ENCODE results near the gene LRMDA. TPM values are rescaled to one million over a fixed set of nuclear protein-coding genes. Genes with fewer than 3 reads are reported as not detected.

Gene LRMDA
- total RNA-seq, 2 experiments from 2014 or later, result not detected

GRCh38 chr10:75662715-75663114 lies 231.3 kb downstream of the LRMDA start:
- ChIA-PET POLR2A (no interaction called here), CTCF (ENCODE audit: unreplicated experiment) (no interaction called here)
- no peak overlapping the region for H3K4me2 ChIP-seq (ENCODE audit: low read length)
- H3K4me1 ChIP-seq (ENCODE audit: insufficient read depth, low read length, poor library complexity, severe bottlenecking), result no peaks in the 10 kb centered on the region
- no peak for TF ChIP-seq EZH2phosphoT487 (IDR thresholded peaks at IDR 0.05; ENCODE audit: borderline replicate concordance, low read depth, low read length)
- no peak for TF ChIP-seq CTCF (conservative IDR thresholded peaks at IDR 0.05; ENCODE audit: low read length)
- H3K79me2 ChIP-seq (ENCODE audit: insufficient read depth, low read depth, low read length), result no peaks in the 10 kb centered on the region
- no peaks in the 10 kb centered on the region for H3K36me3 ChIP-seq (ENCODE audit: insufficient read depth, low read length)
- H3K9me3 ChIP-seq (ENCODE audit: low read length), result no peaks in the 10 kb centered on the region
- intact Hi-C loops (cut with micrococcal nuclease; ENCODE audit: unreplicated experiment), result no loop called here
- H3K27ac ChIP-seq (ENCODE audit: low read depth, low read length, poor library complexity, severe bottlenecking), result no peak overlapping the region
- H3K9me2 ChIP-seq (ENCODE audit: insufficient read depth, low read length), result no peaks in the 10 kb centered on the region
- no TSS peak for BruUV-seq (replicated peaks)
- DNase-seq (ENCODE audit: low spot score), result no peak
- no peak overlapping the region for H2AFZ ChIP-seq (ENCODE audit: low read length)
- H4K20me1 ChIP-seq (ENCODE audit: insufficient read depth, low read length), result no peaks in the 10 kb centered on the region
- H3K4me3 ChIP-seq (ENCODE audit: low read depth, low read length, poor library complexity, severe bottlenecking), result no peak overlapping the region

DNA sequence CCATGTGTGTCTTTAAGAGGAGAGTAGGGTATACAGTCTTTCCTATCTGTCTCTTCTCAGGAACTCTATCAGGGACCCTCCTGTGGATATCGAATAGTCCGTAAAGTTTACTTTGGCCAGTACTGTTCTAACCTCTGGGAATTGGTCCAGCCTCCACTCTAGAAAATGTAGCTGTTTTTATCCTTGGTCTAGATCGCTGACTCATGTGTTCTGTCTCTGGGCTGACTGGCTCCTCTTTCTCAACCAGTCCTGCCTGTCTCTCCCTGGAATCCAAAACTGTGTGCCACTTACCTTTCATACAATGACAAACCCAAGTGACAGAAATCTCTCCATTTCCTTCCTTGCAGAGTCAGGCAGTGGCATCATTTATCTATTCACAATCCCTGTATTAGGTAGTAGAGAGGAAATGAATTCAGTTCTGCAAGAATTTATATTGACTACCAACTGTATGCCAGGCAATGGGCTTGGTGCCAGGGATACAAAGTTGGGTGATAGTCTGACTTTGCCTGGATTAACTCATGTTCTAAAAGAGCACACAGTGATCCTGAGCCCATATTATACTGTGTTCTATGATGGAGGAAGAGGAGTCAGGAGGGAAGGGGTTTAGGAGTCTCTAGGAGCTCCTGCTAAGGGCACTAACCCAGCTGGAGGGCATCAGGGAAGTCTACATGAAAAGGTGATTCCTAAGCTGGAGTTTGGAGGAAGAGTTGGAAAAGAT lies 232.7 kb downstream of the LRMDA start:
- no TSS peak for BruUV-seq (replicated peaks)
- Histone ChIP-seq H3K27ac (ENCODE audit: low read depth, low read length, poor library complexity, severe bottlenecking) (no peak overlapping the region), H3K36me3 (ENCODE audit: insufficient read depth, low read length) (no peaks in the 10 kb centered on the region), H3K4me1 (ENCODE audit: insufficient read depth, low read length, poor library complexity, severe bottlenecking) (no peaks in the 10 kb centered on the region), H2AFZ (ENCODE audit: low read length) (no peak overlapping the region), H4K20me1 (ENCODE audit: insufficient read depth, low read length) (no peaks in the 10 kb centered on the region), H3K9me2 (ENCODE audit: insufficient read depth, low read length) (no peaks in the 10 kb centered on the region), H3K4me3 (ENCODE audit: low read depth, low read length, poor library complexity, severe bottlenecking) (no peak overlapping the region), H3K79me2 (ENCODE audit: insufficient read depth, low read depth, low read length) (no peaks in the 10 kb centered on the region), H3K4me2 (ENCODE audit: low read length) (no peak overlapping the region), H3K9me3 (ENCODE audit: low read length) (no peaks in the 10 kb centered on the region)
- no peak for TF ChIP-seq CTCF (conservative IDR thresholded peaks at IDR 0.05; ENCODE audit: low read length)
- TF ChIP-seq EZH2phosphoT487 (IDR thresholded peaks at IDR 0.05; ENCODE audit: borderline replicate concordance, low read depth, low read length), result no peak
- ChIA-PET CTCF (ENCODE audit: unreplicated experiment) (no interaction called here), POLR2A (no interaction called here)
- DNase-seq (ENCODE audit: low spot score), result no peak
- intact Hi-C loops (cut with micrococcal nuclease; ENCODE audit: unreplicated experiment), result no loop called here

- ChIA-PET POLR2A (no interaction called here), CTCF (ENCODE audit: unreplicated experiment) (no interaction called here)
- H3K4me1 ChIP-seq (ENCODE audit: insufficient read depth, low read length, poor library complexity, severe bottlenecking), result no peaks in the 10 kb centered on the region
- no TSS peak for BruUV-seq (replicated peaks)
- no peak overlapping the region for H2AFZ ChIP-seq (ENCODE audit: low read length)
- no peak overlapping the region for H3K4me2 ChIP-seq (ENCODE audit: low read length)
- no peak overlapping the region for H3K27ac ChIP-seq (ENCODE audit: low read depth, low read length, poor library complexity, severe bottlenecking)
- TF ChIP-seq EZH2phosphoT487 (IDR thresholded peaks at IDR 0.05; ENCODE audit: borderline replicate concordance, low read depth, low read length) (no peak), CTCF (conservative IDR thresholded peaks at IDR 0.05; ENCODE audit: low read length) (no peak)
- H3K9me2 ChIP-seq (ENCODE audit: insufficient read depth, low read length), result no peaks in the 10 kb centered on the region
- intact Hi-C loops (cut with micrococcal nuclease; ENCODE audit: unreplicated experiment), result no loop called here
- H4K20me1 ChIP-seq (ENCODE audit: insufficient read depth, low read length), result no peaks in the 10 kb centered on the region
- no peaks in the 10 kb centered on the region for H3K36me3 ChIP-seq (ENCODE audit: insufficient read depth, low read length)
- no peak overlapping the region for H3K4me3 ChIP-seq (ENCODE audit: low read depth, low read length, poor library complexity, severe bottlenecking)
- H3K79me2 ChIP-seq (ENCODE audit: insufficient read depth, low read depth, low read length), result no peaks in the 10 kb centered on the region
- no peak for DNase-seq (ENCODE audit: low spot score)
- H3K9me3 ChIP-seq (ENCODE audit: low read length), result no peaks in the 10 kb centered on the region
These were observed 233.5 kb downstream of the LRMDA start for GRCh38 chr10:75664968-75665367.

All from OCI-LY7 (cell line).